NCI-H82 (cell line): Measurements from ENCODE around the gene DHRSX.

Experiments used
- DNase-seq: peaks from one replicate; lab custom pipeline; 2025; lab: John Stamatoyannopoulos, UW

DHRSX gene

DNA sequence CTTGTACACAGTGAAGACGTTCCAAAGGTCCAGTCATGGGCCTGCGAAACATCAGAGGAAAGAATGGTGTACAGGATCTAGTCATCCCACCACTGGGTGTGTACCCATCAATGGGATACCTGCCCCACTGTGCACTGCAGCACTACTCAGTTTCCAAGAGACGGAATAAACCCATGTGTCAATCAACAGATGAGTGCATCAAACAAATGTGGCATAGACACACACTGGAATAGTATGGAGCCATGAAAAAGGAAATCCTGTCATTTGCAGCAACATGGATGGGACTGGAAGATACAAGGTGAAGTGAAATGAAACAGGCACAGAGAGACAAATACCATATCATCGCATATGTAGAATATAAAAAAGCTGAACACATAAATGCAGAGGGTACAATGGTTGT, 48.0 kb downstream of the DHRSX start:
- DNase-seq, result no peak

DNA sequence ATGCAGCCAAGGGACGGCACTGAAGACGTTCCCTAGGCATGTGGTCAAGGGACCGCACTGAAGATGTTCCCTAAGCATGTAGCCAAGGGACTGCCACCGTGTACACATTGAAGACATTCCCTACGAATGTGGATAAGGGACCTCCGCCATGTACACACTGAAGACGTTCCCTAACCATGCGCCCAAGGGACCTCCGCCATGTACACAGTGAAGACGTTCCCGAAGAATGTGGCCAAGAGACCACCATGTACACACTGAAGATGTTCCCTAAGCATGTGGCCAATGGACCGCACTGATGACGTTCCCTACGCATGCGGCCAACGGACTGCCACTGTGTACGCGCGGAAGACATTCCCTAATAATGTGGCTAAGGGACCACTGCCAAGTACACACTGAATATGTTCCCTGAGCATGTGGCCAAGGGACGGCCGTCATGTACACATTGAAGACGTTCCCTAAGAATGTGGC, 48.4 kb downstream of the DHRSX start:
- DNase-seq, result no peak

DNA sequence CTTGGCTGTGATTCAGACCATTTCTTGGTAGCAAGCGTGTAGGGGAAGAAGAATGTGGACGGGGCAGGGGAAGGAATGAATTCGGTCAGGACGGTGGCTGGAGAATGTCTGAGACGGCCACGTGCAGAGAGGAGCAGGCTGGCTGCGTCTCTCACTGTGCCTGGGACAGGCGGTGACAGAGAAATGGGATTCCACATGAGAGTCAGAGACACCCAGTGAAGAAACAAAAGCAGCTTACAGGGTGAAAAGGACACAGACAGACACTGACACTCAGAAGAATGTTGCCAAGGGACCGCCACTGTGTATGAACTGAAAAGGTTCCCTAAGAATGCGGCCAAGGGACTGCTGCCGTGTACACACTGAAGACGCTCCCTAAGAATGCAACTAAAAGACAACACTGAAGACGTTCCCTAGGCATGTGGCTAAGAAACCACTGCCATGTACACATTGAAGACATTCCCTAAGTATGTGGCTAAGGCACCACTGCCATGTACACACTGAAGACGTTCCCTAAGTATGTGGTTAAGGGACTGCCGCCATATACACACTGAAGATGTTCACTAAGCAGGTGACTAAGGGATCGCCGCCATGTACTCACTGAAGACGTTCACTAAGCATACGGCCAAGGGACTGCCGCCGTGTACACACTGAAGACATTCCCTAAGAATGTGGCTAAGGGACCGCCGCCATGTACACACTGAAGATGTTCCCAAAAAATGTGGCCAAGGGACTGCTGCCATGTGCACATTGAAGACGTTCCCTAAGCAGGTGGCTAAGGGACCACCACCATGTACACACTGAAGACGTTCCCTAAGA, 49.1 kb downstream of the DHRSX start:
- DNase-seq, result no peak

DNA sequence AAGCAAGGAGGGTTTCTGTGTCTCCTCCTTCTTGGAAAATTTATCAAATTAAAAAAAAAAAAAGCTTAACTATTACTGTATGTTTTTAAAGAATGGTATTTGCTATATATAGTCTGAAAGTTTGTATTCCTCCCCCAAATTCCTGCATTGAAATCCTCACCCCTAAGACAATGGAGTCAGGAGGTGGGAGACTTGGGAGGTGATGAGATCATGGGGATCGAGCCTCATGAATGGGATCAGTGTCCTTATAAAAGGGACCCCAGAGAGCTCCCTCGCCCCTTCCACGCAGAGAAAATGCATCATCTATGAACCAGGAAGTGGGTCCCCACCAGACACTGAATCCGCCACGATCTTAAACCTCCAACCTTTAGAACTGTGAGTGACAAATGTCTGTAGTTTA, 50.1 kb downstream of the DHRSX start:
- DNase-seq, result no peak

DNA sequence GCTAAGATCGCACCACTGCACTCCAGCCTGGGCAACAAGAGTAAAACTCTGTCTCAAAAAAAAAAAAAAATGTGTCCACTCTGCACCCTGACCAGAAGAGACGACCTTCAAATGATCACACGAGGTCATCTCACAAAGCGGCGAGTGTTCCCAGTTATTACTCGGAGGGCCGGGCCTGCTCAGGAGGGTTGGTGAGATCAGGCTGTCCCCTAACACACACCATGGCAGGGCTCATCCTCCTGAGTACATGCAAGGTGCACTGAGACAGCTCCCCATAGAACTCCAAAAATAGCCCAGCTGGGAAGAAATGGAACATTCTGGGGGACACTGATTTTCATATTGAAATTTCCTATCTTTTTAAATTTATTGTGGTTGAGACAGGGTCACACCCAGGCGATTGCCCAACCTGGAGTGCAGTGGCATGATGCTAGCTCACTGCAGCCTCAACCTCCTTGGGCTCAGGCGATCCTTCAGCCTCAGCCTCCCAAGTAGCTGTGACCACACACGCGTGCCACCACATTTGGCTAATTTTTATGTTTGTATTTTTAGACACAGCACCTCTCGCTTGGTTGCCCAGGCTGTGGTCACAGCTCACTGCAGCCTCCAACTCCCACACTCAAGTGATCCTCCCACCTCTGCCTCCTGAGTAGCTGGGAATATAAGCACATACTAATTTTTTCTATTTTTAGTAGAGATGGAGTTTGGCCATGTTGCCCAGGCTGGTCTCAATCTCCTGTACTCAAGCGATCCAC, 51.5 kb downstream of the DHRSX start:
- no peak for DNase-seq

DNA sequence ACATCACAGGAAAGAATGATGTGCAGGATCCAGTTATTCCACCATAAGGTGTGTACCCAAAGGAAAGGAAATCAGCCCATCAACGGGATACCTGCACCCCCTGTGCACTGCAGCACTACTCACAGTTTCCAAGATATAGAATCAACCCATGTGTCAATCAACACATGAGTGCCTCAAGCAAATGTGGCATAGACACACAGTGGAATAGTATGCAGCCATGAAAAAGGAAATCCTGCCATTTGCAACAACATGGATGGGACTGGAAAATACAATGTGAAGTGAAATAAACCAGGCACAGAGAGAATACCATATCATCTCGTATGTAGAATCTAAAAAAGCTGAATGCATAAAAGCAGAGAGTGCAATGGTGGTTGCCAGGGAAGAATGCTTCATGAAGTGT, 53.3 kb downstream of the DHRSX start:
- no peak for DNase-seq

DNA sequence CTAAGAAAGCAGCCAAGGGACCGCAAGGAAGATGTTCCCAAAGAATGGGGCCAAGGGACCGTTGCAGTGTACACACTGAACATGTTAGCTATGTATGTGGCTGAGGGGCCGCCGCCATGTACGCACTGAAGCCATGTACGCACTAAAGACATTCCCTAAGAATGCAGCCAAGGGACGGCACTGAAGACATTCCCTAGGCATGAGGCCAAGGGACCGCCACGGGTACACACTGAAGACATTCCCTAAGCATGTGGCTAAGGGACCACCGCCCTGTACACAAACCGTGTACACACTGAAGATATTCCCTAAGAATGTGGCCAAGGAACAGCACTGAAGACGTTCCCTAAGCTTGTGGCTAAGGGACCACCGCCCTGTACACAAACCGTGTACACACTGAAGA, 54.0 kb downstream of the DHRSX start:
- no peak for DNase-seq

DNA sequence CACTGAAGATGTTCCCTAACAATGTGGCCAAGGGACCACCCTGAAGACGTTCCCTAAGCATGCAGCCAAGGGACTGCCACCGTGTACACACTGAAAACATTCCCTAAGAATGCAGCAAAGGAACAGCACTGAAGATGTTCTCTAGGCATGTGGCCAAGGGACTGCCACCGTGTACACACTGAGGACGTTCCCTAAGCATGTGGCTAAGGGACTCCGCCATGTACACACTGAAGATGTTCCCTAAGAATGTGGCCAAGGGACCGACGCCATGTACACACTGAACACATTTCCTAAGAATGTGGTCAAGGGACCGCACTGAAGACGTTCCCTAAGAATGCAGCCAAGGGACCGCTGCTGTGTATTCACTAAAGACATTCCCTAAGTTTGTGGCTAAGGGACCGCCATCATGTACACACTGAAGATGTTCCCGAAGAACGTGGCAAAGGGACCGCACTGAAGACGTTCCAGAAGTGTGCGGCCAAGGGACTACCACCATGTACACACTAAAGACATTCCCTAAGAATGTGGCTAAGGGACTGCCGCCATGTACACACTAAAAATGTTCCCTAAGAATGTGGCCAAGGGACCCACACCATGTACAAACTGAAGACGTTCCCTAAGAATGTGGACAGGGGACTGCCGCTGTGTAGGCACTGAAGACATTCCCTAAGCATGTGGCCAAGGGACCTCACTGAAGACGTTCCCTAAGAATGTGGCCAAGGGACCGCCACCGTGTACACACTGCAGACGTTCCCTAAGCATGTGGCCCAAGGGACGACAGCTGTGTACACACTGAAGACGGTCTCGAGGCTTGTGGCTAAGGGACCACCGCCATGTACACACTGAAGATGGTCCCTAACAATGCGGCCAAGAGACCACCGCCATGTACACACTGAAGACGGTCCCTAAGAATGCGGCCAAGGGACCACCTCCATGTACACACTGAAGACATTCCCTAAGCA, 54.8 kb downstream of the DHRSX start:
- DNase-seq, result no peak

DNA sequence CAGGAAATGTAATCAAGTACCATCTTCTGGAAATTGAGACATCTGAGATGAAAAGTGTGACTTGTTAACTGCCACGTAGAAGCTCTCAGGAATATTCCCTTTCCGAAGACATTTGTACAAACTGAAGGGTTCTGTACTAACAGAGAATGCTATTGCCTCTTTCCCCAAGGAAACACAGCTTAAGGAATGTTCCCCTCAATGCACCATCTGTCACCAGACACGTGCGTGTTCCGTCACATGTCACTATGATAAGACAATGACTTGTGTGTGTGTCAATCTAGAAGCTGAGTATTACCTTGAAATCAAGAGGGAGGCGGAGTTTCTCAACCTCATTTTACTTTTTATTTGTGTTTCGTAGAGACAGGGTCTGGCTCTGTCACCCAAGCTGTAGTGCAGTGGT, 58.1 kb downstream of the DHRSX start:
- no peak for DNase-seq

DNA sequence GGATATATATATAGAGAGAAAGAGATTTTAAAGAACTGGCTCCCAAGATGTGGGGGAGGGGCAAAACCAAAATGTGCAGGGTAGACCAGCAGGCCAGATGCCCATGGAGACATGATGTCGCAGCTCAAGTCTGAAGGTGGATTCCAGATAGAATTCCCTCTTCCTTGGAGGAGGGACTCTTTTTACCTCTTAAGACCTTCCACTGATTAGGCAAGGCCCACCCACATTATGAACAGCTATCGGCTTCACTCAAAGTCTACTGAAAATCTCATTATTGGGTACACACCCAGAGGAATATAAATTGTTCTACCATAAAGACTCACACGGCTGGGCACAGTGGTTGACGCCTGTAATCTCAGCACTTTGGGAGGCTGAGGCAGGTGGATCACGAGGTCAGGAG, 59.3 kb downstream of the DHRSX start:
- DNase-seq, result no peak

DNA sequence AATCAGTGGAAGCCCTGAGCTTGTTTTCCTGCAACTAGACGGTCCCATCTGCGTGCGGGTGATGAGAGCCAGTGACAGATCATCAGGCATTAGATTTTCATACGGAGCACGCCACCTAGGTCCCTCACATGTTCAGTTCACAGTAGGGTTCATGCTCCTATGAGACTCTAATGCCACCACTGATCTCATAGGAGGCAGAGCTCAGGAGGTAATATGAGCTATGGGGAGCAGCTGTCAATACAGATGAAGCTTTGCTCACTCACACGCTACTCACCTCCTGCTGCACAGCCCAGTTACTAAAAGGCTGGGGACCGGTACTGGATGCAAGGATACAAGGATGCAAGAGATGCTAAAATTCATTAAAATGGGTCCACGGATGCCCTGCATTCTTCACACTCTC, 61.2 kb downstream of the DHRSX start:
- DNase-seq, result no peak

DNA sequence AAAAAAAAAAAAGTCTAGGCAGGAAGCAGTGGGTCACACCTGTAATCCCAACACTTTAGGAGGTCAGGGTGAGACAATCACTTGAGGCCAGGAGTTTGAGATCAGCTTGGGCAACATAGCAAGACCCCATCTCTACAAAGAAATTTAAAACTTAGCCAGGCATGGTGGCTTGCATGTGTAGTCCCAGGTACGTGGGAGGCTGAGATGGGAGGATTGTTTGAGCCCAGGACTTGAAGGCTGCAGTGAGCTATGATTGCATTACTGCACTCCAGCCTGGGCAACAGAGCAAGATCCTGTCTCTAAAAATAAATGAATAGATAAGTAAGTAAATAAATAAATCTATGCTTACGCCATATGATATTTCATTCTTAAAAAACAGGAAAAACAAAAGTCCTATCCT, 65.3 kb downstream of the DHRSX start:
- DNase-seq, result no peak

DNA sequence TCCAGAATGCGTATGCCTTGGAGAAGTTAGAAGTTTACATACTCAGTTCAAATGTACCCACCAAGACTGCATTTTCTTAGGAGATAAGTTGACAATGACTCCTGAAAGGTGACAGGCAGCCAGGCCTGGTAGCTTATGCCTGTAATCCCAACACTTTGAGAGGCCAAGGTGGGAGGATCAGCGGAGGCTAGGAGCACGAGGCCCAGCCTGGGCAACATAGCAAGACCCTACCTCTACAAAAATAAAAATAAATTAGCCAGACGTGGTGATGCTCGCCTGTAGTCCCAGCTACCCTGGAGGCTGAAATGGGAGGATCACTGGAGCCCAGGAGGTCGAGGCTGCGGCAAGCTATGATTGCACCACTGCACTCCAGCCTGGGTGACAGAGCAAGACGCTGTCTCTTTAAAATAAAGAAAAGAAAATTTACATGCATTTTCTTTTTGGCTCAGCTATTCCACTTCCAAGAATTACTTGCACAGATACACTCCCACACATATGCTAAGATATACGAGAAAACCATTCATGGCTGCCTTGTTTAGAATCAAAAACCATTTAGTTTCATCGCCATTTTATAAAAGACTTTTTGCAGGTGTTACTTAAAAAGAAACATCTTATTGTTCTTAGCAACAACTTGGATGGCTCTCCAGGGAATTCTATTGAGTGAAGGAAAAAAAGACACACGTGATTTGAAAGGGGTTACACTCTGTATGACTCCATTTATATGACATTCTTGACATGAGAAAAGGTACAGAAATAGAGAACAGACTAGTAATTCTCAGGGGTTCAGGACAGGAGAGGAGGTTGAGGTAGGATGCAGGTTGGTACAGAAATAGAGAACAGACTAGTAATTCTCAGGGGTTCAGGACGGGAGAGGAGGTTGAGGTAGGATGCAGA, 66.3 kb downstream of the DHRSX start:
- DNase-seq, result no peak

DNA sequence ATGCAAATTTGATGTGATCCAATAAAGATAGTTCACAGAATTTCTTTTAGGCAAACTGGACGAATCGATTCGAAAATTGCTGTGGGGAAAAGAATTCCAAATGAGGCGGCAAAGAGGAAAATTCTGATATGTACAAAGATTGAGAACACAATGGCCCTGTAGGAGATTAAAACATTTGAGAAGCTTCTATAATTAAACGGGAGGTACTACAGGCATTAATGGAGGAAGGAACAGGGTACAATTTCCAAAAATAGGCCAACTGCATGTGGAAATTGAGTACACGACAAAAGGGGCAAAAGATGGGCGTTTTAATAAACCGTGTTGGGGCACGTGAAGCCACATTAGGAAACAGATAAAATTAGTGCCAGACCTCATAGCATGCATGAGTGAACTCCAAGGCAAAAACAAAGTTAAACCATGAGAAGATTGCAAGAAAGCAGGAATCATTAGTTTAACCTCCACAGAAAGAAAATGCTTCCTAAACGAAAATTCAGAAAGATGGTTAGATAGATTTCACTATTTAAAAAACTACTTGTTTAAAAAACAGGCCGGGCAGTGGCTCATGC, 68.4 kb downstream of the DHRSX start:
- no peak for DNase-seq

DNA sequence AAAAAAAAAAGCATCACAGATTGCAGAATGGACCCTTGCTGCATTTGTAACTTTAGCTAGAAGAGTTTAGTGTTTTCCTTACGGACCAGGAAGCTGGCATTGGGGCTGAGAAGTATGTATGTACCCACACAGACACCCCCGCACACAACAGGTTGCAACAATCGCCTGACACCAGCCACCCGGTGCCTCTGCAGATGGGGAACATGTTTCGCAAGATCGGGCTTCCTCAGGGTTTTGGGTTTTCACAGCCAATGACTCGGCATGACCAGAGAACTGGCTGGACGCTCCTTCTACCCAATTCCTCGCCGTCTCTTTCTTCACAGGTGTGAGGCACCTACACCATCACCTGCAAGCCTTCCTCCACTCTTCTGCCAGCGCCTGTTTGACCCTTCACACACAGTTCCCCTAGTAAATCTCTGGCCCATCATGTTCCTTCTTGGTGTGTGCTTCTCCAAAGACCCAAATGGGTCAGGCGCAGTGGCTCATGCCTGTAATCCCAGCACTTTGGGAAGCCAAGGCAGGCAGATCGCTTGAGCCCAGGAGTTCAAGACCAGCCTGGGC, 70.4 kb downstream of the DHRSX start:
- DNase-seq, result no peak

DNA sequence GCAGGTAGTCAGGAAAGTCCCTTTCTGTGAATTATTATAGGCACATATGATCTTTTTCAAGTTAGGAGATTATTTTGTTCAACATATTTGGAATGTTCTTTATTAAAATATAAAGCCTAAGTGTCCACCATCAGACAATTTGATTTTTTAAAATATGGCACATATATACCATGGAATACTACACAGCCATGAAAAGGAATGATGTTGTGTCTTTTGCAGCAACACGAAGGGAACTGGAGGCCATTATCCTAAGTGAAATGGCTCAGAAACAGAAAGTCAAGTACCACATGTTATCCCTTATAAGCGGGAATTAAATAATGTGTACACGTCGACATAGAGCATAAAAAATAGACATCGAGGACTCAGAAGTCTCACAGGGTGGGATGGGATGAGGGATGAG, 73.0 kb downstream of the DHRSX start:
- no peak for DNase-seq

DNA sequence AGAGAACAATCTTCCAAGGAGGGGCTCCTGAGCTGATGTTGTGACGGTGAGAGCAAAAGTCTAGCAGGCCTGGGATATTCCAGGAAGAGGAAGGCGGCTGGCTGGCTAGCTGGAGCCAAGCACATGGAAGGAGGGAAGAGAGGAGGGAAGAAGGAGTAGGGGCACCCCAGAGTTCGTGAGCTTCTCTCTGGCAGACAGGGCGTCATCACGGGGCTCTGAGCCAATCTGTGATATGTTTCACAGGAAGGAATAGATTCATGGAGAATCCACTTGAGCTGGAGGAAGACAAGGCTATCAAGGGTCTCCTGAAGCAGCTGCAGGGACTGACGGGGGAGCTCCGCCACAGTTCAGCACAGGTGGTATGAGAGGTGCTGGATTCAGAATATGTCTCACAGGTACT, 73.6 kb downstream of the DHRSX start:
- no peak for DNase-seq

DNA sequence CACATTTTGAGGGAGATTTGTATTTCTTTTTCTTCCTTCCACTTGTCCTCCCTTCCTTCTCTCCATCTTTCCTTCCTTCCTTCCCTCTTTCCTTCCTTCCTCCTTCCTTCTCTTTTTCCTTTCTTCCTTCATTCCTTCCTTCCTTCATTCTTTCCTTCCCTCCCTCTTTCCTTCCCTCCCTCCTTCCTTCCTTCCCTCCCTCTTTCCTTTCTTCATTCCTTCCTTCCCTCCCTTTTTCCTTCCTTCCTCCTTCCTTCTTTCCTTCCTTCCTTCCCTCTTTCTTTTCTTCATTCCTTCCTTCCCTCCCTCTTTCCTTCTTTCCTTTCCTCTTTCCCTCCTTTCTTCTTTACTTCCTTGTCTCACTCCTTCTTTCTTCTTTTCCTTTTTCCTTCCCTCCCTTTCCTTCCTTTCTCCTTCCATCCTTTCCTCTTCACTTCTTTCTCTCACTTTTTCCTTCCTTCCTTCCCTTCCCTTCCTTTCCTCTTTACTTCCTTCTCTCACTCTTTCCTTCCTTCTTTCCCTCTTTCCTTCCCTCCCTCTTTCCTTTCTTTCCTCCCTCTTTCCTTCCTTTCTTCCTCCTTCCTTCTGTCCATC, 74.4 kb downstream of the DHRSX start:
- DNase-seq, result no peak

DNA sequence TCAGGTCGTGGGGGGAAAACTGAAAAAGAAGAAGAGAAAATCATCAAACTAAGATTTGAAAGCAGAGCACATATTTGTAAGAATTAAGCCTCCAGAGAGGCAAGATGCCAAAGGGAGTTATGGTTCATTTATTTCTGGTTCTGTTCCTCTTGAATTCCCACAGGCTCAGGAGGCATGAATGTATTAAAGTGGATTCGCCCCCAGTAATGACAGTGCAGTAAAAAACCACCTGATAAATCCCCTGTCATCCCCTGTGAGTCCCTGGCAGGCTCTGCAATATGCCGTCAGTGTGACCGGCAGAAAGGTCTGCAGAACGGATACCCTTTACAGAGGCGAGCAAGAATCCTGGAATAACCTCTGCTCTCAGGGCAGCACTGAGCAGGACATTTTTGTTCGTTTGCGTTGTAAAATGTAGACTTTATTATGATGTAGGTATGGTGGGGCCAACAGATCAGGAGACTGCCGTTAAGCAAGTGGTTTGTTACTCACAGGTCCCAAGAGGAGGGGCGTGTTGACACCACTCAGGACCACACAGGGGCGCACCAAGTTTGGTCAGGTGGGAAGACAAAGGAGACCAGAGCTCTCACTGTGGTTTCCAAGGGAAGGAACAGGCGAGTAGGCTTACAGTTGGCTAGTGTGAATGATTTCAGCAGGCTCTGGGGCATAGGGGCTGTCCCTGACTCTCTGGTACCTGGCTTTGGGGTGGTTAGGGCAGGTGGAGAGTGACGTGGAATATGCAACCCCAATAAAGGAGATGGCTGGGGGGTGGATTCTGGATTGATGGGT, 75.3 kb downstream of the DHRSX start:
- DNase-seq, result no peak
